ENCODE data around the gene LMAN2. TPM values are rescaled to one million over a fixed set of nuclear protein-coding genes. Genes with fewer than 3 reads are reported as not detected.
A peak's percentile ranks its signal among the peaks of the same experiment; 100 is the strongest.

The LMAN2 gene
- total RNA-seq, 2 donors from 2014 or later: 159 to 167 TPM

GRCh38 chr5:177300236-177300880, 51.1 kb downstream of the LMAN2 start:
- peaks cover 31 to 35% of the 10 kb centered on the region in 2 donors for H3K4me1 ChIP-seq (ENCODE audit: control insufficient read depth in 1 of 2, low read depth in 2 of 2)
- no peak for ATAC-seq (ENCODE audit: insufficient number of reproducible peaks, low FRiP score, low read depth)
- TF ChIP-seq CTCF (IDR thresholded peaks at IDR 0.05): no peak

DNA sequence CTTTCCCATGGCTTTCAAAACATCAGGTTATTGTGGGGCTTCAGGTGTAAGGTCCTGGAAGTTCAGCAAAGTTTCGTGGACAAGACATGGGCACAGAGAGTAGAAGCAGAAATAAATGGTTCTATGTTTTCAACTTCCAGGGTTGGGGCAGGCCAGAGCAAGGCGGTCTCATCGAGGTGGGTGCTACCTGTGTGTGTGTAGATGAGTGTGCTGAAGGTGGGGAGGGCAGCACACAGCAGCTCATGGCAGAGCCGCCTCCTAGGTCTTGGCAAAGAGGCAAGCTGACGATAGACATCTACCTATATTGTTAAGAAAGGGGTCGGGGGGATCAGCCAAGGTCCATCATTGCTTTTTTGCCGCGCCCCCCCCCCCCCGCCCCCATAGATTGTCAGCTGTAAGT, 51.8 kb downstream of the LMAN2 start:
- Histone ChIP-seq H3K36me3 (peaks cover 15% of the 10 kb centered on the region), H3K27ac (no peak overlapping the region), H3K27me3 (replicated peaks; ENCODE audit: insufficient read depth) (no peaks in the 10 kb centered on the region), H3K4me1 (ENCODE audit: control insufficient read depth in 1 of 2, low read depth in 2 of 2) (peaks cover 24 to 28% of the 10 kb centered on the region in 2 donors), H3K4me3 (no peak overlapping the region), H3K9me3 (no peaks in the 10 kb centered on the region)
- ATAC-seq (ENCODE audit: insufficient number of reproducible peaks, low FRiP score, low read depth) (no peak), DNase-seq (ENCODE audit: low spot score) (no peak)
- TF ChIP-seq CTCF (IDR thresholded peaks at IDR 0.05): no peak

More at GRCh38 chr5:177300236-177300880, 51.1 kb downstream of the LMAN2 start:
- Histone ChIP-seq H3K36me3 (peaks cover 11% of the 10 kb centered on the region), H3K4me3 (no peak overlapping the region), H3K27ac (peak overlapping the region; percentile 25 to 33), H3K27me3 (replicated peaks; ENCODE audit: insufficient read depth) (no peaks in the 10 kb centered on the region), H3K9me3 (no peaks in the 10 kb centered on the region)
- no peak for DNase-seq (ENCODE audit: low spot score)

DNA sequence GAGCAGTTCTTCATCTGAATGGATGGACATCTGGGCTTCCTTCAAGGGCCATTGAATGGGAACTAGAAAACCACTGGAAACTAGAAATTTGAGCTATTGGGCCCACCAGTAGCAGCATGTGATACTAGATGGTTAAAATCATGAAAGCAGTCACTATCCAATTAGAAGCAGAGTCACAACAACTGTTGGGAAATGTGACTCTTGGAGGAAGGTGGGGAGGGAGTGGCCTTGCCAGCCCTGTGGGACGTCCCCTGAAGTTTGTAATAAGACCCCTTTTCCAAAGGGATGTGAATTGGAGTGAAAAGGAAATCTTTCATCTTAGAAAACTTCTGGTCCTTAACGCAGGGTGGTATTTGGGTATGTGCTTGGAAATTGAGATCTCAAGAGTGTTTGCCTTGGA, 53.5 kb downstream of the LMAN2 start:
- Histone ChIP-seq H3K4me1 (ENCODE audit: control insufficient read depth in 1 of 2, low read depth in 2 of 2) (peaks cover 19 to 22% of the 10 kb centered on the region in 2 donors), H3K4me3 (no peak overlapping the region), H3K27ac (no peak overlapping the region), H3K36me3 (peaks cover 32% of the 10 kb centered on the region), H3K27me3 (replicated peaks; ENCODE audit: insufficient read depth) (no peaks in the 10 kb centered on the region), H3K9me3 (no peaks in the 10 kb centered on the region)
- TF ChIP-seq CTCF (IDR thresholded peaks at IDR 0.05): no peak
- no peak for ATAC-seq (ENCODE audit: insufficient number of reproducible peaks, low FRiP score, low read depth)
- DNase-seq (ENCODE audit: low spot score): no peak

- H3K27me3 ChIP-seq (replicated peaks; ENCODE audit: insufficient read depth): no peaks in the 10 kb centered on the region
- no peak overlapping the region for H3K27ac ChIP-seq
- no peak for TF ChIP-seq CTCF (IDR thresholded peaks at IDR 0.05)
- no peaks in the 10 kb centered on the region for H3K9me3 ChIP-seq
- ATAC-seq (ENCODE audit: insufficient number of reproducible peaks, low FRiP score, low read depth) (no peak), DNase-seq (ENCODE audit: low spot score) (no peak)
- peaks cover 46% of the 10 kb centered on the region for H3K36me3 ChIP-seq
- H3K4me1 ChIP-seq (ENCODE audit: control insufficient read depth in 1 of 2, low read depth in 2 of 2): peaks cover 9 to 11% of the 10 kb centered on the region in 2 donors
- no peak overlapping the region for H3K4me3 ChIP-seq
Measured at GRCh38 chr5:177296581-177296980, 54.9 kb downstream of the LMAN2 start.

GRCh38 chr5:177295924-177296323, 55.5 kb downstream of the LMAN2 start:
- Histone ChIP-seq H3K27ac (no peak overlapping the region), H3K4me1 (ENCODE audit: control insufficient read depth in 1 of 2, low read depth in 2 of 2) (peaks cover 4 to 6% of the 10 kb centered on the region in 2 donors), H3K9me3 (no peaks in the 10 kb centered on the region), H3K27me3 (replicated peaks; ENCODE audit: insufficient read depth) (no peaks in the 10 kb centered on the region), H3K36me3 (peaks cover 49% of the 10 kb centered on the region), H3K4me3 (no peak overlapping the region)
- ATAC-seq (ENCODE audit: insufficient number of reproducible peaks, low FRiP score, low read depth): no peak
- DNase-seq (ENCODE audit: low spot score): no peak
- TF ChIP-seq CTCF (IDR thresholded peaks at IDR 0.05): no peak

Data from thoracic aorta (tissue), 2 donors.